HL-60/S4 treated with retinoic acid at 250 ng/mL for 4 days and 3 days (cell line): ENCODE data around the gene ZNF236.

Experiments used
- in situ Hi-C: fragments of 300-500 bp; cut with MboI; formaldehyde crosslinking; loops from 2 replicates; pipeline ENCODE4 v1.7.0; 2022; ENCODE audit warnings: low sequenced_read_pairs

ZNF236 gene

GRCh38 chr18:76859474-76860339 lies 37.4 kb downstream of the ZNF236 start:
- in situ Hi-C loops, result no loop called here

- in situ Hi-C loops, result no loop called here
Measured at GRCh38 chr18:76860411-76860810, 38.1 kb downstream of the ZNF236 start.

- in situ Hi-C loops, result no loop called here
Measured at GRCh38 chr18:76866666-76867065, 44.3 kb downstream of the ZNF236 start.

GRCh38 chr18:76873311-76873710 lies 51.0 kb downstream of the ZNF236 start:
- in situ Hi-C loops, result no loop called here

- in situ Hi-C loops, result no loop called here
Measured at GRCh38 chr18:76873713-76874112, 51.4 kb downstream of the ZNF236 start.

GRCh38 chr18:76874642-76875389 lies 52.5 kb downstream of the ZNF236 start:
- in situ Hi-C loops, result no loop called here

GRCh38 chr18:76875390-76876325 lies 53.3 kb downstream of the ZNF236 start:
- in situ Hi-C loops, result no loop called here

- in situ Hi-C loops, result no loop called here
Measured at GRCh38 chr18:76878426-76878825, 56.1 kb downstream of the ZNF236 start.

GRCh38 chr18:76880026-76880425 lies 57.7 kb downstream of the ZNF236 start:
- in situ Hi-C loops, result no loop called here

GRCh38 chr18:76881744-76882143 lies 59.4 kb downstream of the ZNF236 start:
- in situ Hi-C loops, result no loop called here

- in situ Hi-C loops, result no loop called here
Measured at GRCh38 chr18:76882146-76882545, 59.8 kb downstream of the ZNF236 start.

- in situ Hi-C loops, result no loop called here
Measured at GRCh38 chr18:76885001-76885400, 62.6 kb downstream of the ZNF236 start.

- in situ Hi-C loops, result no loop called here
Measured at GRCh38 chr18:76886112-76886511, 63.8 kb downstream of the ZNF236 start.

- in situ Hi-C loops, result no loop called here
Measured at GRCh38 chr18:76889091-76889699, 66.8 kb downstream of the ZNF236 start.

- in situ Hi-C loops, result no loop called here
Measured at GRCh38 chr18:76892832-76893231, 70.5 kb downstream of the ZNF236 start.

- in situ Hi-C loops, result no loop called here
Measured at GRCh38 chr18:76894566-76895346, 72.4 kb downstream of the ZNF236 start.

- in situ Hi-C loops, result no loop called here
Measured at GRCh38 chr18:76895498-76895897, 73.1 kb downstream of the ZNF236 start.

GRCh38 chr18:76896677-76897076 lies 74.3 kb downstream of the ZNF236 start:
- in situ Hi-C loops, result no loop called here

- in situ Hi-C loops, result no loop called here
Measured at GRCh38 chr18:76897257-76897656, 74.9 kb downstream of the ZNF236 start.

GRCh38 chr18:76903386-76903785 lies 81.0 kb downstream of the ZNF236 start:
- in situ Hi-C loops, result no loop called here
